Tongue (tissue), 2 donors: ENCODE data around the gene NPIPA5. TPM values are rescaled to one million over a fixed set of nuclear protein-coding genes. Genes with fewer than 3 reads are reported as not detected.
"Not testable (repeated sequence)": the region's sequence is repeated elsewhere in the genome, so short reads cannot be mapped to it uniquely, and the experiment has no call there.

Experiments used
- DNase-seq: peaks from one replicate; pipeline ENCODE4 v3.0.0-alpha.2; 2015
- total RNA-seq: library from RNA; depleted of rRNA; stranded (reverse); fragments of >200 nt; gene quantifications from one replicate; pipeline ENCODE4 v1.2.3, GENCODE V29; 2014

Gene NPIPA5
- total RNA-seq: not detected

GRCh38 chr16:15378194-15378593 is at the start of gene NPIPA5:
Gene NPIPA5 (minus strand): TSS chr16:15378294. CDS start chr16:15378294, 0 bp downstream.
- not testable (repeated sequence) for DNase-seq

GRCh38 chr16:15427648-15428239 is 49.6 kb upstream of the NPIPA5 start:
- DNase-seq: peak; percentile 87

GRCh38 chr16:15426796-15427195 is 48.7 kb upstream of the NPIPA5 start:
- no peak for DNase-seq

GRCh38 chr16:15425861-15426260 is 47.8 kb upstream of the NPIPA5 start:
- DNase-seq: no peak

GRCh38 chr16:15422222-15422621 is 44.1 kb upstream of the NPIPA5 start:
- DNase-seq: no peak

- not testable (repeated sequence) for DNase-seq
Measured at GRCh38 chr16:15421696-15422095, 43.6 kb upstream of the NPIPA5 start.

- DNase-seq: no peak
Measured at GRCh38 chr16:15418206-15418605, 40.1 kb upstream of the NPIPA5 start.

GRCh38 chr16:15417197-15417596 is 39.1 kb upstream of the NPIPA5 start:
- DNase-seq: no peak

- no peak for DNase-seq
Measured at GRCh38 chr16:15415511-15415985, 37.5 kb upstream of the NPIPA5 start.

- not testable (repeated sequence) for DNase-seq
Measured at GRCh38 chr16:15409476-15409875, 31.4 kb upstream of the NPIPA5 start.

- not testable (repeated sequence) for DNase-seq
Measured at GRCh38 chr16:15407756-15408155, 29.7 kb upstream of the NPIPA5 start.

- DNase-seq: peak; percentile 18
Measured at GRCh38 chr16:15404792-15405191, 26.7 kb upstream of the NPIPA5 start.

- DNase-seq: not testable (repeated sequence)
Measured at GRCh38 chr16:15404091-15404490, 26.0 kb upstream of the NPIPA5 start.

- DNase-seq: no peak
Measured at GRCh38 chr16:15403392-15403995, 25.4 kb upstream of the NPIPA5 start.

GRCh38 chr16:15401972-15402371 is 23.9 kb upstream of the NPIPA5 start:
- no peak for DNase-seq

GRCh38 chr16:15400314-15400713 is 22.2 kb upstream of the NPIPA5 start:
- DNase-seq: not testable (repeated sequence)

- DNase-seq: no peak
Measured at GRCh38 chr16:15399317-15399716, 21.2 kb upstream of the NPIPA5 start.

GRCh38 chr16:15398618-15399316 is 20.7 kb upstream of the NPIPA5 start:
- no peak for DNase-seq

GRCh38 chr16:15396948-15397594 is 19.0 kb upstream of the NPIPA5 start:
- no peak for DNase-seq

- DNase-seq: not testable (repeated sequence)
Measured at GRCh38 chr16:15396509-15396829, 18.4 kb upstream of the NPIPA5 start.

GRCh38 chr16:15395631-15396508 is 17.8 kb upstream of the NPIPA5 start, which contains the start of gene MPV17L:
Gene MPV17L (plus strand): TSS chr16:15395754. CDS start chr16:15395898, 144 bp downstream.
- peak; percentile 55 for DNase-seq

GRCh38 chr16:15393025-15393424 is 14.9 kb upstream of the NPIPA5 start:
- DNase-seq: not testable (repeated sequence)
